H1 (cell line): ENCODE data around the gene SLC13A5. TPM values are rescaled to one million over a fixed set of nuclear protein-coding genes. Genes with fewer than 3 reads are reported as not detected.

Experiments used
- BCL11A ChIP-seq, 2 experiments: IDR thresholded peaks; one replicate each; pipeline ENCODE4 v1.6.1; 2011; ENCODE audit warnings: low read depth in 2 of 2, low read length in 2 of 2, mild to moderate bottlenecking in 2 of 2
- BRCA1 ChIP-seq: IDR thresholded peaks from 2 replicates; pipeline ENCODE4 v1.6.1; 2012; ENCODE audit warnings: low read depth, low read length, improper control_type of control experiment
- EZH2 ChIP-seq: fragments of 200-600 bp; sonication (generic); IDR thresholded peaks from 2 replicates; pipeline ENCODE4 v1.7.1; 2012; ENCODE audit warnings: low read depth, mild to moderate bottlenecking, moderate library complexity, low read length, inconsistent platforms; ENCODE audit not compliant: severe bottlenecking
- POU5F1 ChIP-seq: IDR thresholded peaks from 2 replicates; pipeline ENCODE4 v1.6.1; 2011; ENCODE audit warnings: low read depth, mild to moderate bottlenecking, low read length, moderate library complexity
- polyA plus RNA-seq, 7 experiments: library from polyadenylated mRNA; depleted of rRNA in 3 of 7; stranded (reverse) in 5 of 7; unstranded in 2 of 7; fragments of >200 nt in 5 of 7; fragments of 200-250 nt in 2 of 7; gene quantifications; 1 replicate in 5 of 7; 2 replicates in 1 of 7; 4 replicates in 1 of 7; pipeline versions ENCODE4 v1.2.1 to v1.2.3, GENCODE V29; 2011 to 2013; ENCODE audit warnings: missing spikeins in 2 of 7, mixed read lengths in 2 of 7
- total RNA-seq: library from RNA; stranded (reverse); fragmentation: NEBNext Ultra II Directional; extraction: Animal tissue kit (Norgen Biotek cat#: 25700); gene quantifications from 2 replicates; pipeline ENCODE4 v1.2.1, GENCODE V29; 2021
- TF ChIP-seq, protein P1 (sequence below): IDR thresholded peaks from 2 replicates; pipeline ENCODE4 v1.6.1; 2012; ENCODE audit warnings: inconsistent platforms

The SLC13A5 gene
- total and polyA plus RNA-seq, 2 of the 8 experiments (the other 6 are each of a cell fraction or from before 2014, with no cell fraction given), result 2.1 to 2.6 TPM

DNA sequence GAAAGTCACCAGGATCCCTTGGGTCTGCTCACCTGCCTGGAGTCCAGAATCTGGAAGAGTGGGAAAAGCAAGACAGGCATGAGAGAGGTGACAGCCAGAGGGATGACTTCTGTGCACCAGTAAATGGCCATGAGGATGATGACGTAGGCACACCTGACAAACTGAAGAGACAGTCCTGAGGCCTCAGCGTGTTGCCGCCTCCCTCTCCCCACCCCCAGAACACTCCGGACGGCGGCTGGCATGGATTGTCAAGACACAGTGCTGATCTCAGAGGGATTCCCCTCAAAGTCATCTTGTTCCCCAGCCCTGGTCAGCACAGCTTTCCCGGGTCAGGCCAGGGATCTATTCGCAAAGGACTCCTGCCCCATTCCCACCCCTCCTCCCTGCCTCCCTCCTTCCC, 6.2 kb downstream of the SLC13A5 start (continued):
- TF ChIP-seq EZH2, result no peak
- TF ChIP-seq, protein P1, sequence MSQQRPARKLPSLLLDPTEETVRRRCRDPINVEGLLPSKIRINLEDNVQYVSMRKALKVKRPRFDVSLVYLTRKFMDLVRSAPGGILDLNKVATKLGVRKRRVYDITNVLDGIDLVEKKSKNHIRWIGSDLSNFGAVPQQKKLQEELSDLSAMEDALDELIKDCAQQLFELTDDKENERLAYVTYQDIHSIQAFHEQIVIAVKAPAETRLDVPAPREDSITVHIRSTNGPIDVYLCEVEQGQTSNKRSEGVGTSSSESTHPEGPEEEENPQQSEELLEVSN, result no peak
- no peak for TF ChIP-seq POU5F1
- no peak for TF ChIP-seq BRCA1
- no peak for TF ChIP-seq BCL11A (IDR thresholded peaks at IDR 0.05; ENCODE audit: low read depth in 2 of 2, low read length in 2 of 2)
